Hepatic stellate cell (primary cell): Measurements from ENCODE around the gene STK40.
A peak's percentile ranks its signal among the peaks of the same experiment; 100 is the strongest.

Experiments
- DNase-seq: peaks from one replicate; pipeline ENCODE4 v3.0.0; 2011; ENCODE audit warnings: low spot score

The STK40 gene

GRCh38 chr1:36309397-36309796, 76.3 kb downstream of the STK40 start:
- DNase-seq, result no peak

GRCh38 chr1:36307601-36308330, 78.0 kb downstream of the STK40 start:
- DNase-seq, result no peak

GRCh38 chr1:36306902-36307456, 78.7 kb downstream of the STK40 start:
- peak; percentile 96 for DNase-seq

- no peak for DNase-seq
These were observed 79.4 kb downstream of the STK40 start, which contains the start of gene SH3D21 for GRCh38 chr1:36306210-36306901. Gene SH3D21 (plus strand): TSS chr1:36306368. CDS start chr1:36306421, 53 bp downstream.

- no peak for DNase-seq
These were observed 79.9 kb downstream of the STK40 start for GRCh38 chr1:36305915-36306209.

- no peak for DNase-seq
These were observed 80.5 kb downstream of the STK40 start for GRCh38 chr1:36304970-36305914.

GRCh38 chr1:36304521-36304920, 81.2 kb downstream of the STK40 start:
- no peak for DNase-seq

GRCh38 chr1:36303650-36304360, 81.9 kb downstream of the STK40 start:
- DNase-seq, result no peak

- no peak for DNase-seq
These were observed 82.5 kb downstream of the STK40 start for GRCh38 chr1:36303244-36303643.

- no peak for DNase-seq
These were observed 84.5 kb downstream of the STK40 start for GRCh38 chr1:36301220-36301619.

GRCh38 chr1:36300526-36300925, 85.2 kb downstream of the STK40 start:
- DNase-seq, result no peak

GRCh38 chr1:36298640-36299039, 87.1 kb downstream of the STK40 start:
- no peak for DNase-seq

- no peak for DNase-seq
These were observed 88.7 kb downstream of the STK40 start for GRCh38 chr1:36297062-36297461.

GRCh38 chr1:36295390-36295789, 90.3 kb downstream of the STK40 start:
- DNase-seq, result no peak
